ENCODE measurements around the gene EXD3.
"Not testable (repeated sequence)": the region's sequence is repeated elsewhere in the genome, so short reads cannot be mapped to it uniquely, and the experiment has no call there.

Gene EXD3

DNA sequence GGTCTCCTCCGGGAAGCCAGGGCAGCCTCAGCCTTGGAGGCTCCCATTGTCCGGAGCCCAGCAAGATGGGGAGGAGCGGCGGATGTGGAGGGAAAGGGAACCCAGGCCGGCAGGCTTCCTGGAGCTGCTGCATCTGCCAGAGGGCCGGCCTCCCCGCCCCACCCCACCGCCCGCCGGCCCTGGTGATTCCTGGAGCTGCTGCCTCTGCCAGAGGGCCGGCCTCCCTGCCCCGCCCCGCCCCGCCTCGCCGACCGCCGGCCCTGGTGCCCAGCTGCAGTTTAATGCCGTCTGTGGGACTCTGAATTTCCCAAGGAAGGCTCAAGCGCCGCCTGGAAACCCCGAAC lies 31.6 kb downstream of the EXD3 start:
- DNase-seq: no peak

DNA sequence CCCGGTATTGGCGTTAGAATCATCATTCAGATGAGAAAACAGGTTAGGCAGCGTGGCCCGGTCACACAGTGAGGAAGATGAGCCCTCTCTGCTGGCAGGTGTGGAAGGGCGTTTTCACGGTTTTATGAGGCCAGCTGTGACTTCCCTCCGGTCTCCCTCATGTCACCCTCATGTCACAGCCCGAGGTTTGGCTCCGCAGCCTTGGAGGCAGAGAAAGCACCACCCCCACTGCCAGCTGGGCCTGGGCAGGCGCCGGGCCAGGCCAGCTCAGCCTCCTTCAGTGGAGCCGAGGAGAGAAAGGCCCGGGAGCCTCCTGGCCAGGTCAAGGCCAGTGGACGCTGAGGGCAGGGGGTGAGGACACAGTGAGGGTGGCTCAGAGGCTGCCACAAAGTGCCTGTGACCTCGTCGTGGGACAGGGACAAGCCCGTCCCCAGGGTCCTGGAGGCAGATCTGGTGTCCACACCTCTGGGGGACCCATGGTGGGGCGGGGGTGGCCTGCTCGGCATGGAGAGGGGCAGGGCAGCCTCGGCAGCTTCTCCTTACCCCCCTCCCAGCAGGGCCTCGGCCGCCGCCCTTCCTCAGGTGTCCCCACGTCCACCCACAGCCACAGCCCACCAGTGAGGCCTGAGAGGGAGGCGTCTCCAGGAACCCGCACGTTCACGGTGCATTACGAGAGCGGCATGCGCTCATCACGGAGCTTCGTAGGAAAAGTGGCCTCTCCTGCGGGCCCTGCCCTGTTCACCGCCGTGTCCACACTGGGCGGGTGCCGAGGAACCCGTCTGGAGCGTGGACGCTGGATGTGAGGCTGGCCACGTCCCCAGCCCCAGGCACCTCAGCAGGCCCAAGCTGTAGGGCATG lies 32.2 kb downstream of the EXD3 start:
- no peak for DNase-seq

DNA sequence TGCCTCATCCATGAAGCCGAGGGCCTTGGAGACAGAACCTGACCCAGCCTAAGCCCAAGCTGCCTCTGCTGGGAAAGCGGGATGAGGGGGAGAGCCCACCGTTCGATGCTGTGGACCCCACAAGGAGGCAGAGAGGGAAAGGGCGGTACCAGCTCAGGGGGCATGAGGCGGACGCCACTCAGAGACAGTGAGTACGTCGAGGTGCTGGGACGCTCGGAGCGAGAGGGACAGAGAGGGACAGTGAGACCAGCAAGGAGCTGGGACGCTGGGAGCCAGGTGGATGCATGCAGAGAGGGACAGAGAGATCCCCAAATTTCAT lies 33.6 kb downstream of the EXD3 start:
- no peak for DNase-seq

DNA sequence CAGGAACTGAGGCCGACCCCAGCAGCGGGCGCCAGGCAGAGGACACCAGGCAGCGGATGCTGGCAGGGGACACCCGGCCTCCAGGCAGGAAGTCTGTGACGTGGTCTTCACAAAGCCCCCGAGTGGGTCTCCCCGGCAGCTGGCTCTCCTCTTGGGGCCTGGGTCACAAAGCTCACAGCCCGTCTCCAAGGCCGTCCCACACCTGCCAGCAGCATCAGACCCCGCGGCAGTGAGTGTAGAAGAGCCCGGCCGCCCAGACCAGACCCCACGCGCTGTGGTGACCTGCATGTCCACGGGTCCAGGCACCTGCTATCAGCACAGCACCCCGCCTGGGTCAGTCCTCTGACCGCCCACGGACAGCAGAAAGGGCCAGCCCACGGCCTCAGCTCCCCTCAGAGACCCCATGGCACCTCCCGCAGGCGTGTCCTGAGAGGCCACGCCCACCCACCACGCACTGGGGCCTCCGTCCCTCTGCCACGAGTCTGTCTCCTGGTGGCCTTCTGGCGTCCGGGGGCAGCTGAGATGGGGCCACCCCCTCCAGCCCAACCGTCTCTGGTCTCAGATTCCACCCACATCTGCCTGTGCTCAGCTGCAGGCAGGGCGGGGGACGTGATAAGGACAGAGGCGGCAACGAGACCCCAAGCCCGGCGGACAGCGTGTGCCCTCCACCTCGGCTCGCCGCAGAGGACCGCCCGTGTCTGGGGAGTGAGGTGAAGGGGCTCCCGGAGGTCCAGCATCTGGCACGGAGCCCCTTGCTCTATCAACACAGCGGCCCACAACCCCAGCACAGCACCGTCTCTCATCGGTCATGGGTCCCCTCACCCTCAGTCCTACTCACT lies 34.2 kb downstream of the EXD3 start:
- DNase-seq: no peak

DNA sequence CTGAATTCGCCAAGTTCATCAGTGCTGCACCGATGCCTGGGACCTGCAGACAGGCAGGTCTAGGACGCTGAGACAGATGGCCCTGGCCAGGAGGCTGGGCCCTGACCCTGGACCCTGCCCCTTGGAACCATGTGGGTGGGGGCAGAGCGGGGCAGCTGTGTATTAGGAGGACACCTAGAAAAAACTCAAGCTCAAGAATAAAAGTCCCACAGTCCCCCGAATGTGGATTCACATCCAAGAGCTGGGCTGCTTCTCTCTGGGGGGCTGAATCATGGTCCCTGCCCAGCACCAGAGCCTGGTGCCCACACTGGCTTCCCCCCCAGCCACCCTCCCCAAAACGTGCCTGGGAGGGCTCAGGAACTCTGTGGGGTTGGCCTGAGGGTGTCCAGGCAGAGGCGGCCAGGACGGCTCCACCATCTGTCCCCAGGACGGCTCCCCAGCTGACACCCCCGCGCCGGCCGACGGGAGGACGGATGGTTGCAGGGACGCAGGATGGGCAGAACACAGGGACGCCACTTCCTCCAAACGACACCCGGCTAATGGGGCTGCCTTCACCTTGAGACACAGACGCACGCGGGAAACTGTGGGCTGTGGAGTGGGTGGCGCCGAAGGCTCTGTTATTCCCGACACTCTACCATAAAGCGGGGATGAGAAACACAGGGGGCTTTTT lies 34.9 kb downstream of the EXD3 start:
- no peak for DNase-seq

DNA sequence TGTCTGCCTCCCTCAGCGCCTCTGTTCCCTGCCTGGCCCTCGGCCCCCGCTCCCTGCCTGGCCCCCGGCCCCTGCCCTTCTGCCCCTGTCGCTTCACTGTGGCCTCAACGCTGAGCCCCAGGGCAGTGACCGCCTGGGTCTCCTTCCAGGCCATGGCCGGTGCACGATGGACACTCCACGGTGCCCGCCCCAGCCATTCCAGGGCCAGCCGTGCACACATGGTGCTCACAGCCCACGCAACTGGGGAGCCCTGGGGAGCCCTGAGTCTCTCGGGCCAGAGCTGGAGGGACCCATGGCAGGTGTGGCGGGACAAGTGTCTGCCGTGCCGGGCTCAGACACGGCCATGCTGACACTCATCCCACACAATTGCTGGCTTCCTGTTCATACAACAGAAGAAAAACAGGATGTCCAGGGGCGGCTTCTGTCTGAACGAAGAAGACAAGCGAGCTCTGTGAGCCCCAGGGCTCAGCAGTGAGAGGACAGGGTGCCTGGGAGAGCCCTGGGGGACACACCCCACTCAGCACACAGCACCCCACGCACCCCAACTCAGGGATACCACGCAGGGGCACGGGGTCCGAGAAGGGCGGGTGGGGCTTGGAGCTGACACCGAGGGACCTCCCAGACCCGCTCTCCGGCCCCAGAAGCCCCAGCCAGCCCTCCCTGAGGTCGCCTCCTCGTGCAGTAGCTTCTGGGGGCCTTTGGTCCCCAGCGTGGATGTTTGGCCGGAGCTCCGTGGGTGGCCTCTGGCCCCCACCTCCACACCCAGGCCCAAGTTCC lies 35.7 kb downstream of the EXD3 start:
- no peak for DNase-seq

DNA sequence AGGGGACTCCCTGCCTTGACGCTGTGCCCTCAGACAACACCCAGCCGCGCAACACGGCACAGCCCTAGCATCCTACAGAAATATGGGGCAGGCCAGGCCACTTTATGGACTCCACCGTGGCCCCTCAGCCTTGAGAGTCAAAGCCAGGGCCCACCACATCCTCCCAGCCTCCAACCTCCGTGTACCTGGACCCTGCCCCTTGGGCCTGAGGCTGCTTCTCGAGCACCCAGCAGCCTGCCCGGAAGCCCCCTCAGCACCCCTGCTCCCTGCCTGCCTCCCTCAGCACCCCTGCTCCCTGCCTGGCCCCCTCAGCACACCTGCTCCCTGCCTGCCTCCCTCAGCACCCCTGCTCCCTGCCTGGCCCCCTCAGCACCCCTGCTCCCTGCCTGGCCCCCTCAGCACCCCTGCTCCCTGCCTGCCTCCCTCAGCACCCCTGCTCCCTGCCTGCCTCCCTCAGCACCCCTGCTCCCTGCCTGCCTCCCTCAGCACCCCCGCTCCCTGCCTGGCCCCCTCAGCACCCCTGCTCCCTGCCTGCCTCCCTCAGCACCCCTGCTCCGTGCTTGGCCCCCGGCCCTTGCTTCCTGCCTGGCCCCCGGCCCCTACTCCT lies 36.4 kb downstream of the EXD3 start:
- DNase-seq: not testable (repeated sequence)

DNA sequence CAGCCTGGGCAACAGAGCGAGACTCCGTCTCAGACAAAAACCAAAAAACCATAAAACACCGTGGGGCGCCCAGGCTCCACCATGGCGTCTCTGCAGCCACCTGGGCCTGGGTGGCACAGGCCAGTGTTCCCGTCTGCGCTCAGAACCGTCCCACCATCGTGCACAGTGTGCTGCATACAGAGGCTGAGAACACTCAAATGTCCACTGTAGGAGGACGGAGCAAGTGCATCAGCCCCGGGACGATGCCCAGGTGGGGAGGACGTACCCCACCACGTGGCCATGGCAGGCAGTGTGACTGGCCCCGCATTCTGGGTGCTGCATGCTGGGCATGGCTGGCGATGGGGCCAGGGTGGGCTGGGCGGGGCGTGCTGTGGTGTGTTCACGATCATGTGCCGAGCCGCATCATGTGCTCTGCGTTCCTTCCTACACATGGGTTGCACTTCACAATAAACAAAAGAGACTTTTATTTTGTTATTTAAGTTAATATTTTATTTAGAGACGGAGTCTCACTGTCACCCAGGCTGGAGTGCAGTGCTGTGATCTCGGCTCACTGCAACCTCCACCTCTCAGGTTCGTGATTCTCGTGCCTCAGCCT lies 37.8 kb downstream of the EXD3 start:
- no peak for DNase-seq

DNA sequence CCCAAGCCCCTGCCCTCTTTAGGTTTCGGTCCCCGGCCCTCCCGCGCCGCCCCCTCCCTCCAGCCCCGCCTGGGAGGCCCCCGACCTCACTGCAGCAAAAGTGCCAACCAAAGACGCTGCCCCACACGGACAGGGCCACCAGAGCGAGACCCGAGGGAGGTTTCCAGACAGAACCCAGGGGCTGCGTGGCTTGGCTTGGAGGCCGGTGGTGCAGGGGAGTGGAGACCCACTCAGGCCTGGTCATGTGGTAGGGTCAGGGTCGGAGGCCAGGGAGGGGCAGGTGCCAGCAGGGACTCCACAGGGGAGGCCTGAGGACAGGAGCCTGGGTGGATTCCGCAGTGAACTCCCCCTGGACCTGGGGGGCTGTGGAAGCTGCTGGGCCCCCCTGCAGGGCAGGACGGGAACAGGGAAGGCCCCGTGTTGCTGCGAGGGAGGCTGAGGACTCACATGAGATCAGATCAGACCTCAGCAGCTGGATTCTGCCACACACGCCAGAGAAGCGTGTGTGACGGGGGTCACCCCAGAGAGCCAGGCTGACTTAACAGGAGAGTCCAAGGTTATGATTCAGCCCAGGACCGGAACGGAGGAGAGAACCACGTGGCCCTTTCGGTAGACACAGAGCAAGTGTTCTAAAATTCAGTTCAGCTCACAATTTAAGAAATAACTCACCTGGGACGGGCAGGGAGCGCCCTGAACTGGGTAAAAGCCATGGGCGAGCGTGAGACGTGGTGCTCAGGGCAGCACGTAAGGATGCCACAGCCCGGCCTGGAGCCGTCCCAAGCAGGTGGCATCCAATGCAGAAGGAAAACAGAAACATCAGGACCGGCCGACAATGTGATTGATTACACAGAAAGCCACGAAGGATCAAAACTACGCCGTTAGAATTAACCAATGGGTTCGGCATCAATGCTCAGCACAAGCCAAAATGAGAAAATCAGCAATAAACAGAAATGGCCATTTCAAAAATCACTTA lies 38.9 kb downstream of the EXD3 start:
- no peak for DNase-seq

DNA sequence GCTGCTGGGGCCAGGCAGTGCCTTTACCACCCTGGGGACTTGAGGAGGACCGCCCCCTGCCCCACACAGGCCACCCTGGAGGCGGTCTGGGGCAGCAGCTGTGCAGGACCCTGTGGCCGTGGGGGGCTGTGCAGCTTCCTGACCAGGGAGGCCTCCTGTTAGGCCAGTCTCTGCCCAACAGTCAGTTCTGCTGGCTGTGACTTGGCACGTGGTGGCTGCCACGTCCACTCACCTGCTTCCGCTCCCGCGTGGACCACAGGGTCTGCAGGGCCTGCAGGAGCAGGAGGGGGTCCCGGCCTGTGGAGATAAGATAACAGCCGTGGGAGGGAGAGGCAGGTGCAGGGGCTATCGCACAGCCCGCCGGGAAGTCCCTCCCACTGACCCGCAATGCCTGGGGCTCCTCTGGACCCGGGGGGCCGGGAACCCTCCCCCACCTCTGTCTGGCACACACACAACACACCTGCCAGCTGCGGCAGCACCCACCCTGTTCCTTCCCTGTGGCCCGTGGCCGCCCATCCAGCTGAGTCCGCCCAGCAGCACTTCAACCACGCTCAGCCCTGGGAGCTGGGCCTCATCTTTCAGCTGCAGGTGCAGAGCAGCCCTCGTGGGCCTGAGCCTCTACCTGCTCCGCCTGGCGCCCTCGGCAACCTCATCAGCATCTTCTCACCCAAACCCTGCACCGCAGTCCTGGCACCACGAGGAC lies 39.7 kb downstream of the EXD3 start:
- DNase-seq: no peak

DNA sequence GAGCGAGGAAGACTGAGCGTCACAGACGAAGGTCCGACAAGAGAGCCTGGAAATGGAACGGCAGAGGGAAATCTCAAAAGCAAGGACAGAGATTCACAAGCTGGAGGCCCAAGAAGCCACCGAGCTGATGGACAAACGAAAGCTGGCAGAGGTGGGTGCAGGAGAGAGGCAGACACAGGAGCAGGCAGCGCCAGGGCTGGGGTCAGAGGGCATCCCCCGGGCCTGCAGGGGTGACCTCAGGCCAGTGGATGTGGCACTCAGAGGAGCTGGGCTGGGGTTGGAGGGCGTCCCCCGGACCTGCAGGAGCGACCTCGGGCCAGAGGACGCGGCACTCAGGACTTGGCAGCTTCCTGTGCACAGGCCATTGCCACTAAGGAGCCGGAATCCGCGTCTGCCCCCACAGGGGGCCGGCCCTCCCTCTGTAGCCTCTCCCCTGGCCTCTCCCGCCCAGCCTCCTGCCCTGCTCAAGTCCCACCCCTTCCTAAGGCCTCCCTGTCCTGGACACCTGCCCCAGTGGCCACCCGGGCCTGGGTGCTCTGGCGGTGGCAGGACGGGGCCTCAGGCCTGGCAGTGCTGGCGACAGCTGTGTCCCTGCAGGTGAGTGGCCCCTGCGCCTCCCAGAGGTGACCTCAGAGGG lies 40.4 kb downstream of the EXD3 start:
- DNase-seq: no peak

DNA sequence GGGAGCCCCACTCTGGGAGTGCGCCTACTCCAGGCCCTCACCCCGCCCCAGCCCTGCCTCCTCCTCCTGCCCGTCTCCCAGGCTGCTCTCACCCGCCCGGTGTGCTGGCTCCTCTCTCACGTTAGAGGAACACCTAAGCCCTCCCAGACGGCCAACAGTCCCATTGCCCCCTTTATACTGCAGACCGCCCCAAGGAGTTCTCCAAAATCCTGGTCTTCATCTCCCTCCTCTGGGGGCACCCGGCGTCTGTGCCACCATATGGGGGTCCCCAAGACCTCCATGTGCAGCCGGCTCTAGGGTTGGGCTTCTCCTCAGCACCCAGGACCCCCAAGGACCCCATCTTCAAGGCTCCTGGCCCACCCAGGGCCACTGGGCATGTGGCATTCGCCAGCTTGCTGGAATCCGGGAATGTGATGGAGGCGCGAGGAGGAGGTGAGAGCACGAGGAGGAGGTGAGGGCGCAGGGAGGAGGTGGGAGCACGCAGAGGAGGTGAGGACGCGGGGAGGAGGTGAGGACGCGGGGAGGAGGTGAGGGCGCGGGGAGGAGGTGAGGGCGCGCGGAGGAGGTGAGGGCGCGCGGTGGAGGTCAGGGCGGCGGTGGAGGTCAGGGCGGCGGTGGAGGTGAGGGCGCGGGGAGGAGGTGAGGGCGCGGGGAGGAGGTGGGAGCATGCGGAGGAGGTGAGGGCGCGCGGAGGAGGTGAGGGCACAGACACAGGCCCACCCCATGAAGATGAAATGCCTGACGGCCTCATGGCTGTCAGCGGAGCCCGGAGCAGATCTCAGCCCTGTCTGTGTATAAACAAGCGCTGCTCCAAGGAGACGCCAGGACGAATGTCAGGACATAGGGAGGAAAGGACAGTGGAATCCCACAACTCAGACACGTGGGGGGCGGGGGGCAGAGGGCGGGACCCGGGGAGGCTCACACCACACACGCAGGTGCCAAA lies 41.2 kb downstream of the EXD3 start:
- DNase-seq: no peak

DNA sequence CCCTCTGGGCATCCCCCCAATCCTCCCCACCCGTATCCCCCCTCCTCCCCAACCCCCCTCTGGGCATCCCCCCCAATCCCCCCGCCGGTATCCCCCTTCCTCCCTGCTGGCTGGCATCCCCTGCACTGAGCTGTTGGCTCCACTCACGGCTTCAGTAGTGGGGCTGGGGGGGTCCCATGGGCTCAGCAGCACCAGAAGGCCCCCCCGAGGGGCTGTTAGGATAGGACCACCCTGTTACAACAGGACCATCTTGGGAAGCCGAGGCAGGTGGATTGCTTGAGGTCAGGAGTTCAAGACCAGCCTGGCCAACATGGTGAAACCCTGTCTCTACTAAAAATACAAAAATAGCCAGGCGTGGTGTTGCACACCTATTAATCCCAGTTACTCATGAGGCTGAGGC lies 42.4 kb downstream of the EXD3 start:
- no peak for DNase-seq

DNA sequence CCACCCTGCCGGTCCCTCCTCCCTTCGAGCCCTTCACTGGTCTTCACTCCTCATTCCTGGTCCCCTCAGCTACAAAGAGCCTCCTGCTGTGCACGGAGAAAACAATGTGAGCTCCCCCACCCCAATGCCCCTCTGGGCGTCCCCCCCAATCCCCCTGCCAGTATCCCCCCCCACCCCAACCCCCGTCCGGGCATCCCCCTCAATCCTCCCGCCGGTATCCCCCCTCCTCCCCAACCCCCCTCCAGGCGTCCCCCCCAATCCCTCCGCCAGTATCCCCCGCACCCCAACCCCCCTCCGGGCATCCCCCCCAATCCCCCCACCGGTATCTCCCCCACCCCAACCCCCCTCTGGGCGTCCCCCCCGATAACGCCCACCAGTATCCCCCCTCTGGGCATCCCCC lies 42.8 kb downstream of the EXD3 start:
- DNase-seq: no peak

DNA sequence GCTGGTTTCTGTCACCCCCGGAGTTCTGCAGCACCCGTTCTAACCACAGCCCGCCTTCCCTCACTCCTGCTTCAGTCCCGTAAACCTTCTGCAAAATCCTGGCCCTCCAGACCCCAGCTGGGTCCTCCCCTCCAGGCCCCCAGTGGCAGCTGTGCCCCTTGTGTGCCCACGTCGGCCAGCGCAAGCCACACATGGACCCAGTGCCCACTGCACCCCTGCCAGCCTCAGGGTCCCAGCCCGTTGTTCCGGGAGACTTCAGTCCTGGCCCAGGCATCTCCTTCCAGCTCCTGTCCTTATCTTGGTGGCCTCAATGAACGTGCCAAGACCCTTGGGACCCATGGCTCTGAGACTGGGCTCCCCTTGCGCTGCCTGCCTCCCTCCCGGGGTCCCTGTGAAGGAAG lies 43.2 kb downstream of the EXD3 start:
- DNase-seq: no peak

DNA sequence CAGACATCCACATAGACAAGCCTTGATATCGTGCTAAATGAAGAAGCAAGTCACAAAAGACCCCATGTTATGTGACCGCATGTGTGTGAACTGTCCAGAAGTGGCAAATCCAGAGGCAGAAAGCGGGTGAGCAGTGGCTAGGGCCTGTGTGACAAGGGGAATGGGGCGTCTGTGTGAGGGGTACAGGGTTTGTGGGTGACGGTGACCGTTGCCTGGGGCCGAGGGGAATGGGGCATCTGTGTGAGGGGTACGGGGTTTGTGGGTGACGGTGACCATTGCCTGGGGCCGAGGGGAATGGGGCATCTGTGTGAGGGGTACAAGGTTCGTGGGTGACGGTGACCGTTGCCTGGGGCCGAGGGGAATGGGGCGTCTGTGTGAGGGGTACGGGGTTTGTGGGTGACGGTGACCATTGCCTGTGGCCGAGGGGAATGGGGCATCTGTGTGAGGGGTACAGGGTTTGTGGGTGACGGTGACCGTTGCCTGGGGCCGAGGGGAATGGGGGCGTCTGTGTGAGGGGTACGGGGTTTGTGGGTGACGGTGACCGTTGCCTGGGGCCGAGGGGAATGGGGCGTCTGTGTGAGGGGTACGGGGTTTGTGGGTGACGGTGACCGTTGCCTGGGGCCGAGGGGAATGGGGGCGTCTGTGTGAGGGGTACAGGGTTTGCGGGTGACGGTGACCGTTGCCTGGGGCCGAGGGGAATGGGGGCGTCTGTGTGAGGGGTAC lies 44.1 kb downstream of the EXD3 start:
- DNase-seq: not testable (repeated sequence)

DNA sequence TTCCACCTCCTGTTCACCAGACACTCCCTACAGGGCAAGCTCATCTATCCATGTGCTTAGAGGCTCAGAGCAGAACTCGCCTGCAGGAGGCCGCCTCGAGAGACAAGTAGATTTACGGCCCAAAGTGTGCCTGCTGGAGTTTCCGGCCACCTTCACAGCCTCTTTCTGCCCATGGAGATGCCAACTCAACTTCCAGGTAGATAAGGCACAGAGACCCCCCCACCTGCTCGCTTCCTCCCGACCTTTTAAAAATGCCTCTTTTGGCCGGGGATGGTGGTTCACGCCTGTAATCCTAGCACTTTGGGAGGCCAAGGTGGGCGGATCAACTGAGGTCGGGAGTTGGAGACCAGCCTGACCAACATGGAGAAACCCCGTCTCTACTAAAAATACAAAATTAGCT lies 46.6 kb downstream of the EXD3 start:
- no peak for DNase-seq

Measured in NCI-H748 treated with DMSO at 0.1 percent for 48 hours (cell line).